K562 (cell line): ENCODE measurements around the gene SFPQ. TPM values are rescaled to one million over a fixed set of nuclear protein-coding genes. Genes with fewer than 3 reads are reported as not detected.
A peak's percentile ranks its signal among the peaks of the same experiment; 100 is the strongest.

Source experiments
- C11orf30 ChIP-seq: fragments of 450-650 bp; IDR thresholded peaks from 2 replicates; pipeline ENCODE4 v1.6.1; 2016; ENCODE audit warnings: low read depth, mild to moderate bottlenecking
- PHF20 ChIP-seq: fragments of 450-650 bp; IDR thresholded peaks from 2 replicates; pipeline ENCODE4 v1.6.1; 2018; ENCODE audit not compliant: partially characterized antibody
- polyA plus RNA-seq, 8 experiments: library from polyadenylated mRNA; depleted of rRNA in 4 of 8; stranded (reverse) in 5 of 8; unstranded in 3 of 8; fragments of >200 nt; fragmentation: Nextera tagmentation in 2 of 8; fragmentation: Illumina TruSeq in 1 of 8; extraction: Ambion mirVana in 2 of 8; extraction: Trizol in 1 of 8; gene quantifications; 2 replicates each; pipeline versions ENCODE4 v1.2.1 to v1.2.3, GENCODE V29; 2011 to 2014; ENCODE audit warnings: inconsistent platforms in 1 of 8, missing spikeins in 1 of 8
- total RNA-seq, 7 experiments: library from RNA; depleted of rRNA in 6 of 7; stranded (reverse); fragments of >200 nt in 6 of 7; fragmentation: Illumina TruSeq in 2 of 7; extraction: Trizol in 2 of 7; gene quantifications; 2 replicates each; pipeline versions ENCODE4 v1.2.1 to v1.2.3, GENCODE V29; 2011 to 2021; ENCODE audit warnings: low replicate concordance in 1 of 7
- TF ChIP-seq, protein P1 (sequence below): fragments of 450-650 bp; IDR thresholded peaks from 2 replicates; pipeline ENCODE4 v1.6.1; 2014; ENCODE audit warnings: low read depth, mild to moderate bottlenecking, moderate library complexity, borderline replicate concordance
- TF ChIP-seq, protein P2 (sequence below): sonication (generic); formaldehyde crosslinking; IDR thresholded peaks from 2 replicates; pipeline ENCODE4 v1.8.0; 2022; ENCODE audit warnings: missing genetic modification reagents, mild to moderate bottlenecking, borderline replicate concordance
- TF ChIP-seq, protein P3 (sequence below), 3 experiments: IDR thresholded peaks in 2 of 3; conservative IDR thresholded peaks in 1 of 3; 2 replicates each; pipeline ENCODE4 v1.5.1; 2011 to 2012; ENCODE audit warnings: low read length in 3 of 3, mild to moderate bottlenecking in 3 of 3, control low read depth in 2 of 3, improper control_type of control experiment in 1 of 3, inconsistent platforms in 1 of 3, low read depth in 1 of 3, mixed read lengths in 1 of 3, moderate library complexity in 1 of 3; ENCODE audit not compliant: insufficient read depth in 2 of 3

Gene SFPQ
- total and polyA plus RNA-seq, 9 of the 15 experiments (the other 6 are each of a cell fraction or from before 2014, with no cell fraction given) = 69.7 to 562 (median 399) TPM

DNA sequence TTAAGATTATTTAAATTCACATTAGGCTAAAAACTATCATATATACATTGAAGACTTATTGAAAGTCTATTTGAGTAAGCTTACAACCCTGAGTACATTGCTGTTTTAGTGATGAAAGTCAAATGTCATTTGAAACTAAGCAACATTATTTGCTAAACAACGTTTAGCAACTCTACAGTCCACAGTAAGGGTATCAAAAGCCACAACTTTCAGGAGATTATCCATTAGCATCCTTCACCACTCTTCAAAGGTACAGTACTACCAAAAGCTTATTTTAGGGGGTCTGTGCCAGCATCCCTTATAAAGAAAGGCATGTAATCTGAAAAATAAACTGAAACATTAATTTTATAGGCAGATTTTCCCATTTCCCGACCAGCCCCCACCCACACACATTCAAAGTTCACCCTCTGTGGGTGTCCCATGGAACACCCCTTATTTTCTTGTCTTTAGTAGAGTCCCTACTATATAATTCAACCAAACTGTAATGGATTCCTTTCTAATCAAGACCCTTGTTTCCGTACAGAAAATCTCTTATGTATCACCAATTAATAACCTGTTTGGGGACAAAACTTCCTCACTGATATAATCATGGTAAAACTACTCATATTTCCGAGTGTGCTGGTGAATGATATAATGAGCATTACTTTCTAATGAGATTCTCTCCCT, 11.0 kb downstream of the SFPQ start (continued):
- TF ChIP-seq, protein P1, sequence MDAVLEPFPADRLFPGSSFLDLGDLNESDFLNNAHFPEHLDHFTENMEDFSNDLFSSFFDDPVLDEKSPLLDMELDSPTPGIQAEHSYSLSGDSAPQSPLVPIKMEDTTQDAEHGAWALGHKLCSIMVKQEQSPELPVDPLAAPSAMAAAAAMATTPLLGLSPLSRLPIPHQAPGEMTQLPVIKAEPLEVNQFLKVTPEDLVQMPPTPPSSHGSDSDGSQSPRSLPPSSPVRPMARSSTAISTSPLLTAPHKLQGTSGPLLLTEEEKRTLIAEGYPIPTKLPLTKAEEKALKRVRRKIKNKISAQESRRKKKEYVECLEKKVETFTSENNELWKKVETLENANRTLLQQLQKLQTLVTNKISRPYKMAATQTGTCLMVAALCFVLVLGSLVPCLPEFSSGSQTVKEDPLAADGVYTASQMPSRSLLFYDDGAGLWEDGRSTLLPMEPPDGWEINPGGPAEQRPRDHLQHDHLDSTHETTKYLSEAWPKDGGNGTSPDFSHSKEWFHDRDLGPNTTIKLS = no peak
- TF ChIP-seq, protein P2, sequence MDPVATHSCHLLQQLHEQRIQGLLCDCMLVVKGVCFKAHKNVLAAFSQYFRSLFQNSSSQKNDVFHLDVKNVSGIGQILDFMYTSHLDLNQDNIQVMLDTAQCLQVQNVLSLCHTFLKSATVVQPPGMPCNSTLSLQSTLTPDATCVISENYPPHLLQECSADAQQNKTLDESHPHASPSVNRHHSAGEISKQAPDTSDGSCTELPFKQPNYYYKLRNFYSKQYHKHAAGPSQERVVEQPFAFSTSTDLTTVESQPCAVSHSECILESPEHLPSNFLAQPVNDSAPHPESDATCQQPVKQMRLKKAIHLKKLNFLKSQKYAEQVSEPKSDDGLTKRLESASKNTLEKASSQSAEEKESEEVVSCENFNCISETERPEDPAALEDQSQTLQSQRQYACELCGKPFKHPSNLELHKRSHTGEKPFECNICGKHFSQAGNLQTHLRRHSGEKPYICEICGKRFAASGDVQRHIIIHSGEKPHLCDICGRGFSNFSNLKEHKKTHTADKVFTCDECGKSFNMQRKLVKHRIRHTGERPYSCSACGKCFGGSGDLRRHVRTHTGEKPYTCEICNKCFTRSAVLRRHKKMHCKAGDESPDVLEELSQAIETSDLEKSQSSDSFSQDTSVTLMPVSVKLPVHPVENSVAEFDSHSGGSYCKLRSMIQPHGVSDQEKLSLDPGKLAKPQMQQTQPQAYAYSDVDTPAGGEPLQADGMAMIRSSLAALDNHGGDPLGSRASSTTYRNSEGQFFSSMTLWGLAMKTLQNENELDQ = no peak
- TF ChIP-seq PHF20 = no peak
- TF ChIP-seq C11orf30 = no peak
- TF ChIP-seq, protein P3, sequence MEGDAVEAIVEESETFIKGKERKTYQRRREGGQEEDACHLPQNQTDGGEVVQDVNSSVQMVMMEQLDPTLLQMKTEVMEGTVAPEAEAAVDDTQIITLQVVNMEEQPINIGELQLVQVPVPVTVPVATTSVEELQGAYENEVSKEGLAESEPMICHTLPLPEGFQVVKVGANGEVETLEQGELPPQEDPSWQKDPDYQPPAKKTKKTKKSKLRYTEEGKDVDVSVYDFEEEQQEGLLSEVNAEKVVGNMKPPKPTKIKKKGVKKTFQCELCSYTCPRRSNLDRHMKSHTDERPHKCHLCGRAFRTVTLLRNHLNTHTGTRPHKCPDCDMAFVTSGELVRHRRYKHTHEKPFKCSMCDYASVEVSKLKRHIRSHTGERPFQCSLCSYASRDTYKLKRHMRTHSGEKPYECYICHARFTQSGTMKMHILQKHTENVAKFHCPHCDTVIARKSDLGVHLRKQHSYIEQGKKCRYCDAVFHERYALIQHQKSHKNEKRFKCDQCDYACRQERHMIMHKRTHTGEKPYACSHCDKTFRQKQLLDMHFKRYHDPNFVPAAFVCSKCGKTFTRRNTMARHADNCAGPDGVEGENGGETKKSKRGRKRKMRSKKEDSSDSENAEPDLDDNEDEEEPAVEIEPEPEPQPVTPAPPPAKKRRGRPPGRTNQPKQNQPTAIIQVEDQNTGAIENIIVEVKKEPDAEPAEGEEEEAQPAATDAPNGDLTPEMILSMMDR (IDR thresholded peaks at IDR 0.05 in 2 of 3, conservative IDR thresholded peaks at IDR 0.05 in 1 of 3; ENCODE audit: insufficient read depth in 2 of 3, low read depth in 1 of 3, low read length in 3 of 3) = peak in 1 of 3 experiments; percentile 3; a peak in 1 of 6 replicates
